HCT116 (cell line): Measurements from ENCODE around the gene RPS27A. TPM values are rescaled to one million over a fixed set of nuclear protein-coding genes. Genes with fewer than 3 reads are reported as not detected.

Experiments
- ATAC-seq: fragments of 200-7000 bp; cut with Tn5 transposase; 2 replicates; pipeline ENCODE4 v1.9.1; 2020; ENCODE audit warnings: mild to moderate bottlenecking, moderate library complexity
- BruUV-seq: library from RNA; stranded (reverse); fragments of 400-500 nt; replicated peaks from 2 replicates; lab custom pipeline; 2021; lab: Mats Ljungman, UMichigan
- CTCF ChIA-PET: fragments of 300-600 bp; sonication (Branson Sonifier 250); formaldehyde crosslinking; loops from one replicate; lab custom pipeline; 2021; ENCODE audit warnings: antibody characterized with exemption; lab: Charles Lee
- POLR2A ChIA-PET: fragments of 300-600, 350-600 bp; sonication (Branson Sonifier 250); formaldehyde crosslinking; loops from one replicate; lab custom pipeline; 2021; ENCODE audit warnings: antibody characterized with exemption; lab: Charles Lee
- RAD21 ChIA-PET, 2 experiments: fragments of 300-600 bp; sonication (Branson Sonifier 250); formaldehyde crosslinking; loops; one replicate each; lab custom pipeline; 2023; ENCODE audit warnings: low total read pairs in 2 of 2; ENCODE audit not compliant: uncharacterized antibody in 2 of 2, unreplicated experiment in 2 of 2, low non-redundant PET in 1 of 2; lab: Charles Lee
- DNase-seq: peaks from one replicate; pipeline ENCODE4 v3.0.0-alpha.2; 2010; ENCODE audit warnings: low read depth, low spot score
- H2AFZ ChIP-seq: fragments of 200-600 bp; shearing (Covaris generic), sonication (generic); 2 replicates; pipeline ENCODE4 v1.6.1; 2017; ENCODE audit warnings: low read depth, mixed run types, mixed read lengths, antibody characterized with exemption, low read length; ENCODE audit not compliant: poor library complexity, severe bottlenecking
- H3K27ac ChIP-seq: 2 replicates; pipeline ENCODE4 v1.5.1; 2012; ENCODE audit warnings: low read depth, low read length
- H3K27me3 ChIP-seq: fragments of 200-600 bp; sonication (generic); 2 replicates; pipeline ENCODE4 v1.6.1; 2016; ENCODE audit warnings: mixed run types, low read length, mixed read lengths; ENCODE audit not compliant: insufficient read depth
- H3K36me3 ChIP-seq, 2 experiments: fragments of 200-500 bp in 1 of 2; fragments of 200-600 bp in 1 of 2; sonication (Bioruptor generic) in 1 of 2; sonication (generic) in 1 of 2; 2 replicates each; pipeline versions ENCODE4 v1.5.1 to v1.6.1; 2014 to 2016; ENCODE audit warnings: low read length in 2 of 2, inconsistent platforms in 1 of 2, mixed read lengths in 1 of 2, mixed run types in 1 of 2; ENCODE audit not compliant: insufficient read depth in 2 of 2, control insufficient read depth in 1 of 2
- H3K4me1 ChIP-seq, 2 experiments: fragments of 200-600 bp in 1 of 2; sonication (generic) in 1 of 2; 2 replicates each; pipeline versions ENCODE4 v1.5.1 to v1.6.1; 2012 to 2017; ENCODE audit warnings: low read length in 2 of 2, inconsistent platforms in 1 of 2, mild to moderate bottlenecking in 1 of 2, mixed read lengths in 1 of 2, mixed run types in 1 of 2, moderate library complexity in 1 of 2; ENCODE audit not compliant: insufficient read depth in 2 of 2, control insufficient read depth in 1 of 2
- H3K4me2 ChIP-seq: fragments of 200-600 bp; sonication (generic); 2 replicates; pipeline ENCODE4 v1.6.1; 2017; ENCODE audit warnings: mixed run types, low read length, mixed read lengths
- H3K4me3 ChIP-seq, 2 experiments: fragments of 200-600 bp in 1 of 2; sonication (generic) in 1 of 2; replicated peaks in 1 of 2; 2 replicates each; pipeline ENCODE4 v1.5.1; 2011 to 2016; ENCODE audit warnings: low read length in 2 of 2, control low read depth in 1 of 2, low read depth in 1 of 2, mild to moderate bottlenecking in 1 of 2, mixed read lengths in 1 of 2, mixed run types in 1 of 2
- H3K79me2 ChIP-seq: fragments of 200-600 bp; sonication (generic); 2 replicates; pipeline ENCODE4 v1.6.1; 2017; ENCODE audit warnings: mild to moderate bottlenecking, mixed run types, low read length, moderate library complexity, mixed read lengths; ENCODE audit not compliant: insufficient read depth
- H3K9ac ChIP-seq: fragments of 200-600 bp; sonication (generic); 2 replicates; pipeline ENCODE4 v1.6.1; 2016; ENCODE audit warnings: low read length, mixed read lengths
- H3K9me2 ChIP-seq: fragments of 200-600 bp; sonication (generic), shearing (Covaris generic); 2 replicates; pipeline ENCODE4 v1.6.1; 2017; ENCODE audit warnings: mixed run types, mild to moderate bottlenecking, moderate library complexity; ENCODE audit not compliant: insufficient read depth
- H3K9me3 ChIP-seq, 2 experiments: fragments of 200-500 bp in 1 of 2; fragments of 200-600 bp in 1 of 2; sonication (Bioruptor generic) in 1 of 2; sonication (generic) in 1 of 2; 2 replicates each; pipeline ENCODE4 v1.6.1; 2014 to 2017; ENCODE audit warnings: low read length in 2 of 2, mixed read lengths in 2 of 2, inconsistent platforms in 1 of 2, low read depth in 1 of 2, mild to moderate bottlenecking in 1 of 2, mixed run types in 1 of 2, moderate library complexity in 1 of 2; ENCODE audit not compliant: control insufficient read depth in 1 of 2, insufficient read depth in 1 of 2
- H4K20me1 ChIP-seq: fragments of 200-600 bp; sonication (generic), shearing (Covaris generic); 2 replicates; pipeline ENCODE4 v1.6.1; 2017; ENCODE audit warnings: mixed run types, mild to moderate bottlenecking, moderate library complexity; ENCODE audit not compliant: insufficient read depth
- CBX3 ChIP-seq: IDR thresholded peaks from 2 replicates; pipeline ENCODE4 v1.6.1; 2012; ENCODE audit warnings: low read depth
- EZH2 ChIP-seq: fragments of 200-600 bp; sonication (generic); IDR thresholded peaks from 2 replicates; pipeline ENCODE4 v1.6.1; 2017; ENCODE audit warnings: antibody characterized with exemption, mixed run types
- EZH2phosphoT487 ChIP-seq: fragments of 200-600 bp; IDR thresholded peaks from 2 replicates; pipeline ENCODE4 v1.6.1; 2018; ENCODE audit warnings: antibody characterized with exemption, borderline replicate concordance
- FOSL1 ChIP-seq: IDR thresholded peaks from 2 replicates; pipeline ENCODE4 v1.6.1; 2012; ENCODE audit warnings: low read depth
- JUND ChIP-seq: IDR thresholded peaks from 2 replicates; pipeline ENCODE4 v1.6.1; 2012
- POLR2A ChIP-seq: IDR thresholded peaks from 2 replicates; pipeline ENCODE4 v1.7.0; 2011; ENCODE audit warnings: borderline replicate concordance; ENCODE audit not compliant: insufficient read depth, insufficient read length; ENCODE audit errors: extremely low read depth
- POLR2AphosphoS5 ChIP-seq: IDR thresholded peaks from 2 replicates; pipeline ENCODE4 v1.6.1; 2011; ENCODE audit warnings: mild to moderate bottlenecking, low read depth, low read length, moderate library complexity
- RAD21 ChIP-seq: IDR thresholded peaks from 2 replicates; pipeline ENCODE4 v1.6.1; 2012; ENCODE audit warnings: low read depth, mild to moderate bottlenecking
- REST ChIP-seq: IDR thresholded peaks from 2 replicates; pipeline ENCODE4 v1.6.1; 2012; ENCODE audit warnings: low read depth
- SRF ChIP-seq: IDR thresholded peaks from 2 replicates; pipeline ENCODE4 v1.6.1; 2012; ENCODE audit warnings: low read depth
- ZNF274 ChIP-seq: fragments of 200-500 bp; sonication (Bioruptor generic); IDR thresholded peaks from 2 replicates; pipeline ENCODE4 v1.6.1; 2014; ENCODE audit warnings: mild to moderate bottlenecking, low read depth, low read length, inconsistent platforms
- intact Hi-C: fragments of 100-400 bp; cut with micrococcal nuclease; formaldehyde crosslinking; loops from 2 replicates; pipeline ENCODE4 v1.10.0; 2022
- total RNA-seq: library from RNA; stranded (reverse); gene quantifications from one replicate; pipeline ENCODE4 v1.2.1, GENCODE V29; 2021; ENCODE audit not compliant: unreplicated experiment

The RPS27A gene
- total RNA-seq, 1 experiment from 2014 or later = 1,291 TPM

DNA sequence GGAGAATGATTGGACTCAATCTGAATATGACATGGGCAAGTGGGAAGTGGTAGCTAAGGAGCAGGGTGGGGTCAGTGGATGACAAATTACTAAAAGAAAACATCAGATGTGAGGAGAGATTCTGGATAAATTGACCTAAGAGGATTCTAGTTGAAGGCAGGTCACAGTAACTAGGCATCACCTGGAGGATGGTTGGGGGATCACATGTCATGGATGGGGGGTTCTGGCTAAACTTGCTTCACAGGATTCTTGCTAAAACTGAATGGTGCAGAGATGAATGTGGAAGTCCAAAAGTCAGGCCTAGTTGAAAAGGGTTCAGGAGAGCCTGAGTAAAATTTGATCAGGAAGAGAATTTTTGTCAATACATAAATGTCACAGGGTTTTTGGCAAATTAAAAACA, 18.7 kb upstream of the RPS27A start (continued):
- TF ChIP-seq RAD21 (no peak), ZNF274 (no peak), CBX3 (no peak), SRF (no peak)

DNA sequence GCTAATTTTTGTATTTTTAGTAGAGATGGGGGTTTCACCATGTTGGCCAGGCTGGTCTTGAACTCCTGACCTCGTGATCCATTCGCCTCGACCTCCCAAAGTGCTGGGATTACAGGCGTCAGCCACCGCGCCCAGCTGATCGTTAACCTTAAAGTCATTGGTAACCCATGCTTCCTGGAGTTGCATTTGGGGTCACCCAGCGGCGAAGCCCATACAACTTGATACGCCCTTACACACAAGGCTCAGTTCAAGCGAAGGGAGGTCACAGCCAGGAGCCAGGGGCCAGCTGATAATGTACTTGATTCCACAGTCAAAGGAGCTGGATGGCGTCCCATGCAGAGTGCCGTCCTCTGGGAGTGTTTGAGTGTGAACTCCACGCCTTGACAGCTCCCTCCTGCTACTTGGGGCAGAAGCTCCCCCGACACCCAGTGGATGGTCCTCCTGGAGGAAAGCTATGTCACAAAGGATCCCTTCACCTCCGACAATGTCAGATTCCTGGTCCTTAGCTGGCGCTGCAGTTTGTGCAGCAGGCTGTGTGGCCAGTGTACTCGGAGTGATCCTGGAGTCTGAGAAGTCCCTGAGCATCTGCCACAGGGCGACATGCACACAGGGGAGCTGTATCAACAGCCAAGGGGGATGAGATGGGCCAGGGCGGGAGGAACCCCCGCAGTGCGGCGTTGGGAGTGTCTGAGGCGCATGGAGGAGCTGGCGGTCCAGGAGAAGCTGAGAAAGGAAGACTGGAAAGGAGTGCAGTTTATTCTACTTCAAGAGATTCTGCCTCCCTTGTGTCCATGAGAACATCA, 8.3 kb upstream of the RPS27A start:
- ChIA-PET CTCF (no interaction called here), RAD21 (no interaction called here), POLR2A (no interaction called here)
- Histone ChIP-seq H3K27ac (no peak overlapping the region), H3K27me3 (no peaks in the 10 kb centered on the region), H4K20me1 (no peaks in the 10 kb centered on the region), H3K9ac (no peak overlapping the region), H3K36me3 (no peaks in the 10 kb centered on the region; a peak in 1 of 4 replicates), H3K4me2 (no peak overlapping the region), H3K9me3 (no peaks in the 10 kb centered on the region), H3K9me2 (no peaks in the 10 kb centered on the region), H3K4me3 (no peak overlapping the region), H3K4me1 (peaks cover 0 to under 1% of the 10 kb centered on the region in 2 experiments; a peak in 2 of 4 replicates), H3K79me2 (peaks cover 17% of the 10 kb centered on the region), H2AFZ (no peak overlapping the region)
- ATAC-seq (no peak), DNase-seq (no peak)
- intact Hi-C loops = no loop called here
- no peak for TF ChIP-seq POLR2A
- TF ChIP-seq SRF = no peak
- no peak for TF ChIP-seq JUND
- no peak for TF ChIP-seq POLR2AphosphoS5
- TF ChIP-seq FOSL1 = no peak
- TF ChIP-seq EZH2phosphoT487 = no peak
- no peak for TF ChIP-seq EZH2
- TF ChIP-seq ZNF274 = no peak
- no peak for TF ChIP-seq REST
- BruUV-seq = no TSS peak
